Measurements from ENCODE around the gene JHY.
"Not testable (repeated sequence)": the region's sequence is repeated elsewhere in the genome, so short reads cannot be mapped to it uniquely, and the experiment has no call there.

Gene JHY

GRCh38 chr11:122882189-122882856, at the start of gene JHY:
Gene JHY (plus strand): TSS chr11:122882759. CDS start chr11:122885850, 3,091 bp downstream.
- peak within 1 kb of the TSS; percentile 81 for H3K27ac ChIP-seq
- no peak for DNase-seq (ENCODE audit: low read depth, low spot score)

GRCh38 chr11:122833846-122834464, 48.6 kb upstream of the JHY start:
- no peak overlapping the region for H3K27ac ChIP-seq
- no peak for DNase-seq (ENCODE audit: low read depth, low spot score)

- no peak overlapping the region for H3K27ac ChIP-seq
These were observed 45.6 kb upstream of the JHY start for GRCh38 chr11:122836916-122837315.

GRCh38 chr11:122837528-122838346, 44.8 kb upstream of the JHY start:
- no peak for DNase-seq (ENCODE audit: low read depth, low spot score)
- no peak overlapping the region for H3K27ac ChIP-seq

More at GRCh38 chr11:122836916-122837315, 45.6 kb upstream of the JHY start:
- no peak for DNase-seq (ENCODE audit: low read depth, low spot score)

- H3K27ac ChIP-seq: no peak overlapping the region
- no peak for DNase-seq (ENCODE audit: low read depth, low spot score)
These were observed 39.0 kb upstream of the JHY start for GRCh38 chr11:122843281-122844141.

GRCh38 chr11:122847466-122847865, 35.1 kb upstream of the JHY start:
- no peak overlapping the region for H3K27ac ChIP-seq
- no peak for DNase-seq (ENCODE audit: low read depth, low spot score)

- no peak for DNase-seq (ENCODE audit: low read depth, low spot score)
- no peak overlapping the region for H3K27ac ChIP-seq
These were observed 34.4 kb upstream of the JHY start for GRCh38 chr11:122848186-122848585.

GRCh38 chr11:122850076-122850631, 32.4 kb upstream of the JHY start:
- no peak overlapping the region for H3K27ac ChIP-seq
- no peak for DNase-seq (ENCODE audit: low read depth, low spot score)

GRCh38 chr11:122851366-122851966, 31.1 kb upstream of the JHY start:
- no peak overlapping the region for H3K27ac ChIP-seq
- DNase-seq (ENCODE audit: low read depth, low spot score): no peak

- H3K27ac ChIP-seq: peak overlapping the region; percentile 44
- no peak for DNase-seq (ENCODE audit: low read depth, low spot score)
These were observed 30.3 kb upstream of the JHY start for GRCh38 chr11:122852074-122852795.

GRCh38 chr11:122852796-122853160, 29.8 kb upstream of the JHY start:
- DNase-seq (ENCODE audit: low read depth, low spot score): no peak
- H3K27ac ChIP-seq: peak overlapping the region; percentile 44

- no peak for DNase-seq (ENCODE audit: low read depth, low spot score)
- H3K27ac ChIP-seq: peak overlapping the region; percentile 44
These were observed 29.3 kb upstream of the JHY start for GRCh38 chr11:122853261-122853660.

- peak; percentile 14 for DNase-seq (ENCODE audit: low read depth, low spot score)
- H3K27ac ChIP-seq: peak overlapping the region; percentile 44
These were observed 28.6 kb upstream of the JHY start for GRCh38 chr11:122853971-122854446.

- peak; percentile 63 for DNase-seq (ENCODE audit: low read depth, low spot score)
- peak overlapping the region; percentile 48 for H3K27ac ChIP-seq
These were observed 20.9 kb upstream of the JHY start for GRCh38 chr11:122861631-122862030.

GRCh38 chr11:122862091-122862490, 20.5 kb upstream of the JHY start:
- peak overlapping the region; percentile 48 for H3K27ac ChIP-seq
- no peak for DNase-seq (ENCODE audit: low read depth, low spot score)

- DNase-seq (ENCODE audit: low read depth, low spot score); H3K27ac ChIP-seq: not testable (repeated sequence)
These were observed 19.4 kb upstream of the JHY start for GRCh38 chr11:122863154-122863553.

- DNase-seq (ENCODE audit: low read depth, low spot score): no peak
- no peak overlapping the region for H3K27ac ChIP-seq
These were observed 18.7 kb upstream of the JHY start for GRCh38 chr11:122863704-122864326.

GRCh38 chr11:122864386-122865115, 18.0 kb upstream of the JHY start:
- DNase-seq (ENCODE audit: low read depth, low spot score): no peak
- H3K27ac ChIP-seq: no peak overlapping the region

Measured in epithelial cell of prostate (primary cell).